B cell (primary cell): ENCODE results near the gene PRKACB. TPM values are rescaled to one million over a fixed set of nuclear protein-coding genes. Genes with fewer than 3 reads are reported as not detected.

ENCODE experiments used
- ATAC-seq: fragments of 200-7000 bp; cut with Tn5 transposase; one replicate; pipeline ENCODE4 v1.10.0; 2021; ENCODE audit warnings: low read depth, mild to moderate bottlenecking, moderate number of reproducible peaks, moderate library complexity
- CTCF ChIA-PET: fragments of 350-600 bp; sonication (Branson Sonifier 250); formaldehyde crosslinking; loops from one replicate; lab custom pipeline; 2021; ENCODE audit warnings: antibody characterized with exemption, inconsistent platforms; lab: Charles Lee
- POLR2A ChIA-PET: fragments of 350-600 bp; sonication (Branson Sonifier 250); formaldehyde crosslinking; loops from one replicate; lab custom pipeline; 2021; ENCODE audit warnings: antibody characterized with exemption; lab: Charles Lee
- DNase-seq: peaks from one replicate; pipeline ENCODE4 v3.0.0; 2013
- H2AFZ ChIP-seq: 2 replicates; pipeline ENCODE4 v1.6.1; 2012; ENCODE audit warnings: mild to moderate bottlenecking, low read depth, low read length; ENCODE audit not compliant: insufficient read depth, poor library complexity, severe bottlenecking
- H3K27ac ChIP-seq, 2 donors: 1 replicate in 1 of 2; 2 replicates in 1 of 2; pipeline ENCODE4 v1.5.1; 2012 to 2013; ENCODE audit warnings: low read length in 2 of 2, mild to moderate bottlenecking in 2 of 2, moderate library complexity in 1 of 2
- H3K27me3 ChIP-seq, 4 experiments: fragments of 200-600 bp in 1 of 4; sonication (generic) in 1 of 4; replicated peaks in 1 of 4; 1 replicate in 2 of 4; 2 replicates in 2 of 4; pipeline versions ENCODE4 v1.6.1 to v1.7.0; 2013 to 2016; ENCODE audit warnings: low read length in 3 of 4, mild to moderate bottlenecking in 2 of 4, mixed read lengths in 1 of 4, moderate library complexity in 1 of 4; ENCODE audit not compliant: insufficient read depth in 4 of 4, control insufficient read depth in 3 of 4; ENCODE audit errors: control extremely low read depth in 1 of 4
- H3K36me3 ChIP-seq, 2 experiments: replicated peaks in 1 of 2; 1 replicate in 1 of 2; 2 replicates in 1 of 2; pipeline versions ENCODE4 v1.6.1 to v1.7.1; 2013; ENCODE audit warnings: low read length in 1 of 2; ENCODE audit not compliant: insufficient read depth in 2 of 2, control insufficient read depth in 1 of 2; ENCODE audit errors: control extremely low read depth in 1 of 2, extremely low read depth in 1 of 2
- H3K4me1 ChIP-seq, 2 donors: fragments of 200-600 bp in 1 of 2; sonication (generic) in 1 of 2; 1 replicate in 1 of 2; 2 replicates in 1 of 2; pipeline versions ENCODE4 v1.5.1 to v1.6.1; 2013 to 2017; ENCODE audit warnings: low read length in 2 of 2; ENCODE audit not compliant: control insufficient read depth in 2 of 2, insufficient read depth in 2 of 2
- H3K4me2 ChIP-seq: replicated peaks from 2 replicates; pipeline ENCODE3; 2012; ENCODE audit warnings: mild to moderate bottlenecking, low read depth, low read length; ENCODE audit not compliant: poor library complexity, severe bottlenecking
- H3K4me3 ChIP-seq, 5 experiments: fragments of 200-600 bp in 1 of 5; sonication (generic) in 1 of 5; 1 replicate in 3 of 5; 2 replicates in 2 of 5; pipeline versions ENCODE4 v1.5.1 to v1.7.0; 2011 to 2016; ENCODE audit warnings: low read length in 4 of 5, mild to moderate bottlenecking in 4 of 5, low read depth in 2 of 5, control low read depth in 1 of 5, moderate library complexity in 1 of 5; ENCODE audit not compliant: insufficient read depth in 1 of 5; ENCODE audit errors: control extremely low read depth in 1 of 5, extremely low read depth in 1 of 5
- H3K79me2 ChIP-seq: fragments of 200-600 bp; sonication (generic); one replicate; pipeline ENCODE4 v1.6.0; 2016; ENCODE audit warnings: low read length; ENCODE audit not compliant: control insufficient read depth, insufficient read depth
- H3K9ac ChIP-seq: fragments of 200-600 bp; sonication (generic); 2 replicates; pipeline ENCODE4 v1.6.1; 2017; ENCODE audit warnings: mild to moderate bottlenecking, low read length, moderate library complexity
- H3K9me3 ChIP-seq, 3 donors: one replicate each; pipeline versions ENCODE4 v1.6.1 to v1.7.1; 2013; ENCODE audit warnings: low read length in 2 of 3; ENCODE audit not compliant: control insufficient read depth in 2 of 3, insufficient read depth in 1 of 3; ENCODE audit errors: control extremely low read depth in 1 of 3
- H4K20me1 ChIP-seq: 2 replicates; pipeline ENCODE4 v1.6.0; 2012; ENCODE audit warnings: mild to moderate bottlenecking, low read length; ENCODE audit not compliant: insufficient read depth, control insufficient read depth, poor library complexity, severe bottlenecking
- H3K27ac Mint-ChIP-seq: one replicate; pipeline ENCODE4 v1.8.0; 2021; ENCODE audit warnings: mixed read lengths
- H3K27me3 Mint-ChIP-seq: one replicate; pipeline ENCODE4 v1.8.0; 2021; ENCODE audit warnings: mixed read lengths
- H3K4me1 Mint-ChIP-seq: one replicate; pipeline ENCODE4 v1.8.0; 2021; ENCODE audit warnings: mixed read lengths
- H3K4me3 Mint-ChIP-seq: one replicate; pipeline ENCODE4 v1.8.0; 2021; ENCODE audit warnings: mixed read lengths
- H3K9me3 Mint-ChIP-seq: one replicate; pipeline ENCODE4 v1.8.0; 2022; ENCODE audit warnings: mixed read lengths; ENCODE audit not compliant: insufficient read depth
- EZH2 ChIP-seq: IDR thresholded peaks from 2 replicates; pipeline ENCODE4 v1.6.1; 2012; ENCODE audit warnings: borderline replicate concordance, low read depth, mild to moderate bottlenecking, moderate library complexity, low read length; ENCODE audit not compliant: insufficient read depth, poor library complexity, severe bottlenecking
- WGBS: methylation state at CpG from one replicate; pipeline ENCODE4 v1.1.5; 2013; ENCODE audit warnings: missing lambda C conversion rate; ENCODE audit not compliant: insufficient coverage; 5-methylcytosine and 5-hydroxymethylcytosine counted together
- intact Hi-C: fragments of 100-400 bp; cut with micrococcal nuclease; formaldehyde crosslinking; loops from one replicate; pipeline ENCODE4 v1.10.0; 2022
- polyA plus RNA-seq: library from polyadenylated mRNA; depleted of rRNA; stranded (reverse); fragments of >200 nt; gene quantifications from 2 replicates; pipeline ENCODE4 v1.2.3, GENCODE V29; 2012
- total RNA-seq, 2 donors: library from RNA; stranded (reverse); fragments of 120-200 nt in 1 of 2; gene quantifications; 1 replicate in 1 of 2; 2 replicates in 1 of 2; pipeline versions ENCODE4 v1.2.3 to v1.2.4, GENCODE V29; 2013 to 2022
- TF ChIP-seq, protein P1 (sequence below): fragments of 200-600 bp; IDR thresholded peaks from one replicate; pipeline ENCODE4 v1.8.0; 2022; ENCODE audit warnings: antibody characterized with exemption, mild to moderate bottlenecking

PRKACB gene
- total and polyA plus RNA-seq, 2 donors (not counting 1 experiment from before 2014, with no cell fraction given): 14.9 to 53.9 TPM

DNA sequence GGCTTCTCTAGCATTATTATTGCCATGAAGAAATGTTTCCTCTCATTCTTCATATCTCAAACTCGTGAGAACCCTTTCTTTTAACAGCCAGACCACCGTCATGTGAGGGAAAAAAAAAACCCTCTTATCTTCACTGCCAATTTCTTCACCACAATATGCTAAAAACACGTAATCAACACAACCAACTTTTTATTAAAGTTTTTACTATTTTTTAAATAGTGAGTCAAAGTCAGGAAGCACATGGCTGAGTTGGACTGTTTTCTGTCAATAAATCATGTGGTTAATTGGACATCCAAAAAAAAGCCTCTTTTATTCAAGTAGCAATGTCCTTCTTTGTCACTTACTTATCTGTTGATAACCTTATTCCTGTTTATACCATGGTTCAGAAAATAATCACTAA is 101.5 kb downstream of the PRKACB start:
- Mint-ChIP-seq H3K27me3 (no peaks in the 10 kb centered on the region), H3K4me3 (no peak overlapping the region), H3K27ac (no peak overlapping the region), H3K9me3 (peaks cover 5% of the 10 kb centered on the region), H3K4me1 (peaks cover 6% of the 10 kb centered on the region)
- 17% methylated on average over 1 of the region's 3 CpGs for WGBS
- peaks cover under 1 to 5% (median 2%) of the 10 kb centered on the region in 3 donors for H3K9me3 ChIP-seq
- TF ChIP-seq, protein P1, sequence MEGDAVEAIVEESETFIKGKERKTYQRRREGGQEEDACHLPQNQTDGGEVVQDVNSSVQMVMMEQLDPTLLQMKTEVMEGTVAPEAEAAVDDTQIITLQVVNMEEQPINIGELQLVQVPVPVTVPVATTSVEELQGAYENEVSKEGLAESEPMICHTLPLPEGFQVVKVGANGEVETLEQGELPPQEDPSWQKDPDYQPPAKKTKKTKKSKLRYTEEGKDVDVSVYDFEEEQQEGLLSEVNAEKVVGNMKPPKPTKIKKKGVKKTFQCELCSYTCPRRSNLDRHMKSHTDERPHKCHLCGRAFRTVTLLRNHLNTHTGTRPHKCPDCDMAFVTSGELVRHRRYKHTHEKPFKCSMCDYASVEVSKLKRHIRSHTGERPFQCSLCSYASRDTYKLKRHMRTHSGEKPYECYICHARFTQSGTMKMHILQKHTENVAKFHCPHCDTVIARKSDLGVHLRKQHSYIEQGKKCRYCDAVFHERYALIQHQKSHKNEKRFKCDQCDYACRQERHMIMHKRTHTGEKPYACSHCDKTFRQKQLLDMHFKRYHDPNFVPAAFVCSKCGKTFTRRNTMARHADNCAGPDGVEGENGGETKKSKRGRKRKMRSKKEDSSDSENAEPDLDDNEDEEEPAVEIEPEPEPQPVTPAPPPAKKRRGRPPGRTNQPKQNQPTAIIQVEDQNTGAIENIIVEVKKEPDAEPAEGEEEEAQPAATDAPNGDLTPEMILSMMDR: no peak
- TF ChIP-seq EZH2: no peak
- intact Hi-C loops: no loop called here
- no peak overlapping the region for H3K9ac ChIP-seq
- no peaks in the 10 kb centered on the region for H3K36me3 ChIP-seq
- H3K27ac ChIP-seq: no peak overlapping the region
- no peaks in the 10 kb centered on the region for H3K4me1 ChIP-seq
- H3K27me3 ChIP-seq: no peaks in the 10 kb centered on the region
- CTCF ChIA-PET: no interaction called here
- ATAC-seq (no peak), DNase-seq (no peak)
- POLR2A ChIA-PET: no interaction called here
- H2AFZ ChIP-seq: no peak overlapping the region
- no peaks in the 10 kb centered on the region for H4K20me1 ChIP-seq
- no peaks in the 10 kb centered on the region for H3K79me2 ChIP-seq
- H3K4me2 ChIP-seq: no peak overlapping the region
- H3K4me3 ChIP-seq: no peak overlapping the region

DNA sequence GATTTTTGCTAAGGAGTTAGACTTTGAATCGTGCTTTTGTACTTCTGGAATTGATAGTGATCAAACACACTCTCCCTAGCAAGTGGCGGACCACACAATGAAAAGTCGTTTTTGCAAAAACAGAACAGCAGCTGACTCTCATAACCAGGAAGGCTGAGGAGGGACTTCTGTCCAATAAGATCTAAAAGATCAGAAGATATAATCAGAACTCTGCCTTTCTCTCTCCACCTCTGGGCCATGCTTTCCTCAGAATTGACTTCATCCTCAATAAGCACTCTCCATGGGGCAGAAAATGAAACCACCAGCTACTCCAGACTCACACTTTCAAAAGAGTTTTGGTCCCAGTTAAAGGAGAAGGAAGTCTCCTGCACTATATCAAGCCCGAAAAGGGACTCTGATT is 102.1 kb downstream of the PRKACB start:
- WGBS: no CpG with 5 or more reads among the region's 4 CpGs
- ATAC-seq (no peak), DNase-seq (no peak)
- Histone ChIP-seq H3K4me2 (no peak overlapping the region), H3K36me3 (no peaks in the 10 kb centered on the region), H3K79me2 (no peaks in the 10 kb centered on the region), H3K9ac (no peak overlapping the region), H4K20me1 (no peaks in the 10 kb centered on the region), H3K27me3 (no peaks in the 10 kb centered on the region), H3K4me3 (no peak overlapping the region), H3K27ac (no peak overlapping the region), H2AFZ (no peak overlapping the region), H3K4me1 (no peaks in the 10 kb centered on the region), H3K9me3 (peaks cover 2 to 6% (median 5%) of the 10 kb centered on the region in 3 donors)
- Mint-ChIP-seq H3K27ac (no peak overlapping the region), H3K4me1 (peaks cover 6% of the 10 kb centered on the region), H3K27me3 (no peaks in the 10 kb centered on the region), H3K9me3 (peaks cover 10% of the 10 kb centered on the region), H3K4me3 (no peak overlapping the region)
- intact Hi-C loops: no loop called here
- ChIA-PET POLR2A (no interaction called here), CTCF (no interaction called here)
- TF ChIP-seq, protein P1: no peak
- no peak for TF ChIP-seq EZH2
